ENCODE results near the gene MYH4.

Gene MYH4

GRCh38 chr17:10421211-10421610 lies 48.1 kb downstream of the MYH4 start:
- DNase-seq: no peak

GRCh38 chr17:10420811-10421210 lies 48.5 kb downstream of the MYH4 start:
- no peak for DNase-seq

- no peak for DNase-seq
Measured at GRCh38 chr17:10417431-10417830, 51.9 kb downstream of the MYH4 start.

- DNase-seq: no peak
Measured at GRCh38 chr17:10415161-10415560, 54.2 kb downstream of the MYH4 start.

- DNase-seq: no peak
Measured at GRCh38 chr17:10403589-10403988, 65.8 kb downstream of the MYH4 start.

- DNase-seq: no peak
Measured at GRCh38 chr17:10398352-10398751, 71.0 kb downstream of the MYH4 start.

- DNase-seq: no peak
Measured at GRCh38 chr17:10396524-10397163, 72.7 kb downstream of the MYH4 start.

- no peak for DNase-seq
Measured at GRCh38 chr17:10394201-10394887, 75.0 kb downstream of the MYH4 start.

Data from NCI-H446 treated with DMSO at 0.1 percent for 48 hours (cell line).